Measurements from ENCODE around the gene TGFBR3.

TGFBR3 gene

DNA sequence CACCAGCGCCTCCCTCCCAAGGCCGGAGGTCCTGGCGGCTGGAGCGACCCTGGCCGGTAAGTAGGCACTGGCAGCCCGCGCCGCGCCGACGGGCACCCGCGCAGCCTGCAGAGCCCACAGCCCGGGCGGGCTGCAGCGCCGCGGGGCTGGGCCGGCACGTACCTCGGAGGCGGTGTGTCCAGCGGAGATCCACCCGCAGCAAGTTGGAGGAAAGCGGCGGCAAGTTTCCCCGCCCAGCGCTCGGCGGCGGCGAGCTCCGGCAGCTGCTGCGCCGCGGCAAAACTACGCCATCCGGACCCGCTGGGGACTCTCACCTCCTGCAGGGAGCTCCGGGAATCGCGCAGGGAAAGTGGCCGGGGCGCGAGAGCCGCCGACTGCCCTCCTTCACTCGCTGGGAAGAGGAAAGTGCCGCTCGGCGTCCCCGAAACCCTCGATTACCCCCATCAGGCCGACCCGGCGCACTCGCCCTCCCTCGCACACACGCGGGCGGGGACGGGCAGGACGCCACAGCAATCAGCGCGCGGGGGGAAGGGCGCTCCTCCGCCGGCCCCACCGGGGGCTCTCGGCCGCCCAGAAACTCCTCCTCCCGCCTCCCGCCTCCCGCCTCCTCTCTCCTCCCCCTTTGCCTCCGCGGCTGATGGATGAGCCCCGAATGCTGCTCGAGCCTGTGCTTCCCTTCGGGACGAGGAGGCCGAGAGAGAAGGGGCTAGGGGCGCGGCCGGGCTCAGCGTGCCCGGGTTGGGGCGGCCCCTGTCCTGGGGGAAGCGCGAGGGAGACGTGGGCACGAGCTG lies at the start of gene TGFBR3:
Gene TGFBR3, minus strand, starts transcription at position 436 of the 791 bp plus-strand sequence. CDS start 24,620 bp downstream, outside the sequence.
- in situ Hi-C loops (cut with MboI; ENCODE audit: low sequenced_read_pairs) = no loop called here

DNA sequence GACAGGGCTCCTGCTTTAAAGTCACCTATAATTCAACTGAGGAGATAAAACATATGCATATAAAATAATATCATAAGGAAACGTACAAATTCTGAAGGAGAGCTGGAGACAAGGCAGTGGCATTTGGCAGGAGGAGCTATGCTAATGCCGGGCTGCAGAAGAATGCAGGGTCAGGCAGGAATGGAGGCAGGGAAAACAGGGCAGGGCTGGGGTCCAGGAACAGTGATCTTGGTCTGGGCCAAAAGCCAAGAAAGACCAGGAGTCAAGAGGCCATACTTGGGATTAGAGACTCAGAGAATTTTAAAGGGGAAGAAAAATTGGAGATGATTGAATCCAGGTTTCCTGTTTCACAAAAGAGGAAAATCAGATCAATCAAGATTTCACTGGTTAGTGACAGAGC lies 43.3 kb upstream of the TGFBR3 start:
- in situ Hi-C loops (cut with MboI; ENCODE audit: low sequenced_read_pairs) = loop anchor here (25.0 kb wide), 1 partner anchor 642 kb away; no protein-coding TSS in a partner anchor

DNA sequence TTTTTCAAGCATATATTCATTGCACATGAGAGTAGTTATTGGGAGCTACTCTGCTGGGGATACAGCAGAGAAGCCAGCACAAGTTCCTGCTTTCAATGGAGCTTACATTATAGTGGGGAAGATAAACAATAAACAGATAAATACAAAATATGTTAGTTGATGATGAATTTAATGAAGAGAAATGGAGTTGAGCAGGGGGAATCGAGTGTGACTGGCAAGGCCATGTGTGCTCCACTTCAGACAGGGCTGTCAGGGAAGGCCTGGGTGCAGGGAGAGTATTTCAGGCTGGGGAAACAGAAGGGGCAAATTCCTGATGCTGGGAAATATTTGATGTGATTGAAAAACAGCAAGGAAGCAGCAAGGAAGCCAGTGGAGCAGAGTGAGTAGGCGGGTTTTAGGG lies 42.1 kb upstream of the TGFBR3 start:
- in situ Hi-C loops (cut with MboI; ENCODE audit: low sequenced_read_pairs) = loop anchor here (25.0 kb wide), 1 partner anchor 641 kb away; no protein-coding TSS in a partner anchor

DNA sequence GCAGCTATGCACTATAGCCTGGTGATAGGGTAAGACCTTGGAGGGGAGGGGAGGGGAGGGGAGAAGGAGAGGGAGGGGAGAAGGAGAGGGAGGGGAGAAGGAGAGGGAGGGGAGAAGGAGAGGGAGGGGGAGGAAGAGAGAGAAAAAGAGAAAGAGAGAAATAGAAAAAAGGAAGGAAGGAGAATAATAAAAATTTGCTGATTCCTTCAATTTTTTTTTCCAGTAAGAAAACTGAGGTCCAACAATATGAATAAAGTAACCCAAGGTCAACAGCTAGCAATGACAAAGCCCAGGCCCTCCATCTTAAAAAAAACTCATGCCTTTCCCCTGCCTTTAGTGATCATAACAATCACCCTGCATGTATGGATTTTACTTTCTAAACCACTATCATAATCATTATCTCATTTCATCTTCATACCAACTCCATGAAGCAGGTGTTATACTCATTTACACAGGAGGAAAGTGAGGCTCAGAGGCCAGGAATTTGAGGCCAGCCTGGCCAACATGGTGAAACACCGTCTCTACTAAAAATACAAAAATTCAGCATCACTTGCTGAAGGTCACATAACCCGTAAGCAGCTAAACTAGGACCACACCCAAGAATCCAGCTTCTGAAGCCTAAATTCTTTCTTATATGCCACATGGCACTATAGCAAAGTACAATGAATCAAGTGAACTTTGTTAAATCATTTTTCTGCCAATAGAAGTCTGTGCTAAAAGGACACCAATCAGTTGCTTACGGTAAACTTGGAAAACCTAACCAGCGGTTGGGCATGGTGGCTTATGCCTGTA lies 39.9 kb upstream of the TGFBR3 start:
- in situ Hi-C loops (cut with MboI; ENCODE audit: low sequenced_read_pairs) = loop anchor here (25.0 kb wide), 1 partner anchor 639 kb away; no protein-coding TSS in a partner anchor

DNA sequence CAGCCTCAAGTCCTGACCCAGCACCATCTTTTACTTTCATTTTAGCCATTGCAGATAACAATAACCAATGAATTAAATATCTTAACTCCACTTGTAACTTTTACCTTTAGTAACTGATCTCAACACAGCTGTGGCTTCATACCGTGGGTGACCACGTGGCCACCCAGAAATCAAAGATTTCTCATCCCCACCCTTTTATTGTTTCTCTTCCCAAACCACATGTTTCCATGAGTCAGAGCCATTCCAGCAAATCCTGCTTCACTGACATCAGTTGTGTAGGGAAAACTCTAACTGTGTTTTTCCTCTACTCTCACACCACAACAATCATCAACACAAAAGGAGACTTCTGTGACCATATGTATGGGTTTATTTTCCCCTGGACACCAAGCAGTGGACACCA lies 38.2 kb upstream of the TGFBR3 start:
- in situ Hi-C loops (cut with MboI; ENCODE audit: low sequenced_read_pairs) = no loop called here

DNA sequence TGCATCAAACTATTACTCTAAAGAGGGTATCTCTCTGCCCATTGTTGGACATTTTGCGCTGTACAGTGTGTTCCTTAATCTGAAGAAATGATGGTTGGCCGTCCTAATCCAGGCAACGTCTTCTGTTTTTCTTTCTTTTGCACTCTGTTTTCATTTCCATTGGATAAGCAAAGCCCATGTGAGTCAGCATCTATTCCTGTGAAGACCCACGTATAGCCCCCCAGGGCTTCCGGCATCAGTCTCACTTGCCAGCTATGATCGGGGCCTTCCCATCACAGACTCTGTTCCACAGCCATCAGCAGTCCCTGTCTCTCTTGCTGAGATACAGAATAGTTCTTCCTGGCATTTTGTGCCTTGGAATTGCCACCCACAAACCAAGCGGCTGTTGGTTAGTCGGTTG lies 34.0 kb upstream of the TGFBR3 start:
- in situ Hi-C loops (cut with MboI; ENCODE audit: low sequenced_read_pairs) = no loop called here

DNA sequence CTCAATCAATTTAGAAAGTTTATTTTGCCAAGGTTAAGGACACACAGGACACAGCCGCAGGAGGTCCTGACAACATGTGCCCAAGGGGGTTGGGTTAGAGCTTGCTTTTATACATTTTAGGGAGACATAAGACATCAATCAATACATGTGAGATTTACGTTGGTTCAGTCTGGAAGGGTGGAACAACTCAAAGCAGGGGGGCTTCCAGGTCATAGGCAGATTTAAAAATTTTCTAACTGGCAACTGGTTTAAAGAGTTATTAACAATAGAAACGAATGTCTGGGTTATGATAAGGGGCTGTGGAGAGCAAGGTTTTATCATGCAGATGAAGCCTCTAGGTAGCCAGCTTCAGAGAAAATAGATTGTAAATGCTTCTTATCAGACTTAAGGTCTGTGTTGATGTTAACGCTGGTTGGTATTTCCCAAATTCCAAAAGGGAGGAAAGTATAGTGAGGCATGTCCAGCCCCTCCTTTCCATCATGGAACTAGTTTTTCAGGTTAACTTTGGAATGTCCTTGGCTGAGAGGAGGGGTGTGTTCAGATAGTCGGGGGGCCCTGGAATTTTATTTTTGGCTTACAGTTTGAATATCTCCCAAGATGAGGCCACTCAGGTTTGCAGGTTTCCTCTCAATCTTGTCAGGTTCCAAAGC lies 31.0 kb upstream of the TGFBR3 start:
- in situ Hi-C loops (cut with MboI; ENCODE audit: low sequenced_read_pairs) = no loop called here

DNA sequence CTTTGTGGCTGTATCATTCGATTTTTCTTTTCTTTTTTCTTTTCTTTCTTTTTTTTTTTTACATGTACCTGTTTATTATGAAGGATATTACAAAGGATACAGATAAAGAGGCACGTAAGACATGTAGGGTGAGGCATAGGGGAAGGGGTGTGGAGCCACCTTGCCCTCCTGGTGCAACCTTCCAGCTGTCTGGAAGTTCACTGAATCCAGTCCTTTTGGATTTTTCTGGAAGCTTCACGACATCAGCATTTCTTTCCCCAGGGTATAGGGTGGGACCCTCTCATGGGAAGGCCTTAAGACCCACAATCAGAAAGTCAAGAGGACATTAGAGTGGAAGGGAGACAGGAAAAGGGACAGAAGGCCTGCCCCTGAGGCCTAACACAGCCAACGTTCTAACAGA lies 30.1 kb upstream of the TGFBR3 start:
- in situ Hi-C loops (cut with MboI; ENCODE audit: low sequenced_read_pairs) = no loop called here

DNA sequence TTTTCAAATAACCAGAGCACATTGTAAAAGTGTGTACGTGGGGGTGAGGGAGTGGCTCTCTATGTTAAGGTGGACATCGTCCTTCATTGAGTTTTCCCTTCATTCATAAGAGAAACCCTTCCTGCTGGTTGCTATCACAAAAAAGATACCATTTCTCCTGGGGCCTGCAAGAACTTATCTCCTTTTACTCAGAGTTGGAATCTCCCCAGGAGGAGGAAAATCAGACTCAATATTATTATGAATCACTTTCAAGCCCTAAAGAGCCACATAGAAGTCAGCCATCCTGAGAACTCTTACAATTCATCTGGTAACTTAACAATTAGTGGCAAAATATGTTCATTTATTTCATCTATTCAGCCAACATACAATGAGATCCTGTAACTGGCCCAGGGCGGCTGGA lies 27.1 kb upstream of the TGFBR3 start:
- in situ Hi-C loops (cut with MboI; ENCODE audit: low sequenced_read_pairs) = no loop called here

DNA sequence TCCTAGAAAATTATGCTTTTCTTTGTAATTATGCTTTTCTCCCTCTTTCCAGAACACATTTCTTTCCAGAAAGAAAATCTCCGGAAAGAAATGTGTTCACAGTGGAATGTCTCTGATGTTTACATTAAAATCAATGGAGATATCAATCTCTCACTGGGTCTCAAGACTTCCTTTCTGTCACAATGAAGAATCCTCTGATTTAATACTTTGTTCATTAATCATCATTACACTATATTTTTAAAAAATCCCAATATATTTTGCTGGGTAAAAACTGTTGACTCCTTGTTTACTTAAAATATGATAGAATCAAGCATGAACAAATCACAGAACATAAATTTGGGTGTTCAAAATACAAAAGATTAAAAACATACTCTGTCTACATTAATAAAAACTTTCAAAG lies 26.3 kb upstream of the TGFBR3 start:
- in situ Hi-C loops (cut with MboI; ENCODE audit: low sequenced_read_pairs) = no loop called here

DNA sequence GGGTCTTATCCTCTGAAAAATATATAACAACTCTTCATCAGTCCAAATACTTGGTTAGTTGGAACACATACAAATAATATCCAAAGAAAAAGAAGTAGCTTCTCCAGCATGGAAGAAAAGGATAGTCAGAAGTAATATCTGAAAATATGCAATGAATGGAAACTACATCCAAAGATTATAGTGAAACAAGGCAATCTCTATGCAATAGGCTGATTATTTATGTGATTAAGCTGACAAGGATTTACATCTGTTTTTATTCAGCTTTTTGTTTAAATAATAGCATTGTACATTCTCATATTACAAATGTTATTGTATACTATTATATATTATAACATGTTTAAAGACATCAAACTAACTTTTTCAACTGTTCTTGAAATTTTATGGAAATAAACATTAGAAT lies 15.3 kb upstream of the TGFBR3 start:
- in situ Hi-C loops (cut with MboI; ENCODE audit: low sequenced_read_pairs) = no loop called here

DNA sequence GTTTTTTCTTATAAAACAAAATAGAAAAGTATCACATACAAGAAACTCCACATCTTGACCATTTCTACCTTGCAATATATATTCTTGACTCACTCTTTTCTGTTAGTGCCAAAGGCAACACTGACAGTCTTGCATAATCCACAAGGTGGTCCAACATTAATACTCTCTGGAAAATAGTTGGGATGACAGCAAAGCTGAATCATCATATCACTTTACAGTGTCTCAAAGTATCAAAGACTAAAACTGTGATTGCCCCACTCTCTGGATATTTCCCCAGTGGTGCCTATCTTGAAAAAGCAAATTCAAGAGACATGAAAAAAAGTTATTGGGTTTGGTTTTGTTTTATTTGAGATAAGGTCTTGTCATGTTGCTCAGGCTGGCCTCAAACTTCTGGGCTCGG lies 14.6 kb upstream of the TGFBR3 start:
- in situ Hi-C loops (cut with MboI; ENCODE audit: low sequenced_read_pairs) = no loop called here

DNA sequence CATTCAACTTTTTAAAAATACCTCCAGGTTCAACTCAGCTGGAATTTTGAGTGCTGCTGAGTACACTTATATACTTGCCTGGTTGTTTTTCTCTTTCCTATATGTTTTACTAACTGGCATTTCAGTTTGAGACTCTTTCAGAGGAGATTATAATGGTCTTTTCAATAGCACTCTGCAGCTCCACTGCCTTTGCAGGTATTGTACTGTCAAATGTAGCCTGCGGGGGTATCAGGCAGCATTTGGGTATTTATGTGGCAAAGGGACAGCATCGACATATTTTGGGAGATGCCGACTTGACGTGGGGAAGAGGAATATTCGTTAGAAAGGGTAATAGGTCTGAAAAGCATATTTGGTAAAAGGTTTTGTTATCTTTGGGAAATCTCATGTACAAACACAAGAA lies 11.1 kb upstream of the TGFBR3 start:
- in situ Hi-C loops (cut with MboI; ENCODE audit: low sequenced_read_pairs) = no loop called here

DNA sequence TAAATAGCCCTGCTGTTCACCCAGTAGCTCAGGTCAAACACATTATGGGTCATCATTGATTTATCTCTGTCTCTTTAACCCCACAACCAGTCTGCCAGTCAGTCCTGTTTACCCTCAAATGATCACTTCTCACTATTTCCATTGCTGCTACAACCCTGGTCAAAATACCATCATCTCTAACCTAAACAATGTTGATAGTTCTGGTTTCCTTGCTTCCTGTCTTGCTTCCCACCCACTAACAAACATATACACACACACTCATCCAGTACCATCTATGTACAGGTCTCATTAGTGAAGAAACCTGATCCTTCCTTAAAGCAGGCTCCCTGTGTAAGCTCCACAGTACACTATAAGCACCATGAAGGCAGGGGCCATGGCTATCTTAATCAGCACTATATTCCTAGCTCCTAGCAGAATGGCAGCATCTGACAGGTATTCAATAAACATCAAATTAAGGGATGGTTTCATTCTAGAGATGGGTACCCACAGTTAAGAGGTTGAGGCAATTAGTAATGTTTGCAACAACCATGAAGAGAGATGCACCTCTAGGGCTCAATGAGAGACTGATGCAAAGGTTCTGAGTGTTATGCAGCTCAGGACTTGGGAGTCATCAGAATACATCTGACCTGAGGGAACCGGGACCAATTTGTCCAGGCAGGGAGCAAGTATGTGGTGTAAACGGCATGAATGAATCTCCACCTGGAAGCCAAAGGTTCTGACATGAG lies 10.0 kb upstream of the TGFBR3 start:
- in situ Hi-C loops (cut with MboI; ENCODE audit: low sequenced_read_pairs) = no loop called here

DNA sequence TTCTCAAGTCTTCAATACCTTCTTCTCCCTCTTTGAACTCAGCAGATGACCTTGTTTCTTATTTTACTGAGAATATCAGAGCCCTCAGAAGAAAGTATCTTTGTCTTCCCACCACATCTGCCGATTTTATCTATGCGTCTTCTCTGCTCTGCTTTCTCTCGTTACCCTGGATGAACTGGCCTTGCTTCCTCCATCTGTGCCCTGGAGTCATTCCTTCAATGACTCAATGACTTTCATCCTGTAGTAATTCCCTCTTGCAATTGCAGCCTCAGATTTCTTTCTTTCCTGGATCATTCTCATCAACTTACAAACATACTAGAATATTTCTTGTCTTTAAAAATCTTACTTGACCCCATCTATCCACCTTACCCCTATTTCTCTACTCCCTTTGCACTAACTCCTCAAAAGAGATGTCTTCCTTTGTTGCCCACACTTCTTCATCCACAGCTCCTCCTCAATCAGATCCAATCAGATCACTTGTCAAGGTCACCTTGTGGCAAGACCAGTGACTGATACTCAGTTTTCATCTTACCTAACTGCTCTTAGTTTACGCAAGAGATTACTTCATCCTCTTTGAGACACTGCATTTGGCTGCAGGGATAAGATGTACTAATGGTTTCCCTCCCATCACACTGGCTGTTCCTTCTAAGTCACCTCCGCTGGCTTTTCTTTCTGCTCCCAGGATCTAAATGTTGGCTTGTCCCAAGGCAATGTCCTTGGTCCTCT lies 8.2 kb upstream of the TGFBR3 start:
- in situ Hi-C loops (cut with MboI; ENCODE audit: low sequenced_read_pairs) = no loop called here

DNA sequence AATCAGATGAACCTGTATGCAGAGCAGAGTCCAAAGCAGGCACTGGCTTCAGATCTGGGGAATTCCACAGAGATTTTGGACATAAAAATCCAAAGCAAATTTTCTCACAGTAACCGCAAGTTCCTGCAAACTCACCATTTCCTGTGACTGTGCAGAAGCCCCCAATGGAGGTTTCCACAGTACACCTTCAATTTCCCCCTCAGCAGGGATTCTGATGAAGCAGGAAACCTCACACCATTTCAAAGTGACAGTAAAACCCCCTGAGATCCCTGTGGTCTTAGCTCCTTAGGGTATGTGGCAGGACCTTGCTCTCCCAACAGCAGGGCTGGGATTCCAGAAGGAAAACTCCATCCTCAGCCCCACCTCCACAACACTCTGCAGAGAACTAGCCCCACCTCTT lies 6.0 kb upstream of the TGFBR3 start:
- in situ Hi-C loops (cut with MboI; ENCODE audit: low sequenced_read_pairs) = no loop called here

DNA sequence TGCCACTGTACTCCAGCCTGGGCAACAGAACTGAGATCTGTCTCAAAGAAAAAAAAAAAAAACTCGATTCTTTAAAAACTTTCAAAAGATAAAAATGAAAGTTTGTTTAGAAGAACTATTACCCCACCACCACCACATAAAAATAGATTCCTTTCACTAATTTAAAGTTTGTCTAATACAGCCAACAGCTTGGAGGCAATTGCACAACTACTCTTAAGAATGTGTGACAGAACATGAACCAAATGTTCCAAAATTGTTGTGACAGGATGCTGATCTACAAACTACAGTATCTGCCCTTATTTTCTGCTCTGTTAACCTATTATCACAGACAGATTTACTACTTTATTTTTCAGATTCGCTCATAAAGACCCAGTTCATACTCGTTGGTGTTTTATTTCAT lies 5.5 kb upstream of the TGFBR3 start:
- in situ Hi-C loops (cut with MboI; ENCODE audit: low sequenced_read_pairs) = no loop called here

DNA sequence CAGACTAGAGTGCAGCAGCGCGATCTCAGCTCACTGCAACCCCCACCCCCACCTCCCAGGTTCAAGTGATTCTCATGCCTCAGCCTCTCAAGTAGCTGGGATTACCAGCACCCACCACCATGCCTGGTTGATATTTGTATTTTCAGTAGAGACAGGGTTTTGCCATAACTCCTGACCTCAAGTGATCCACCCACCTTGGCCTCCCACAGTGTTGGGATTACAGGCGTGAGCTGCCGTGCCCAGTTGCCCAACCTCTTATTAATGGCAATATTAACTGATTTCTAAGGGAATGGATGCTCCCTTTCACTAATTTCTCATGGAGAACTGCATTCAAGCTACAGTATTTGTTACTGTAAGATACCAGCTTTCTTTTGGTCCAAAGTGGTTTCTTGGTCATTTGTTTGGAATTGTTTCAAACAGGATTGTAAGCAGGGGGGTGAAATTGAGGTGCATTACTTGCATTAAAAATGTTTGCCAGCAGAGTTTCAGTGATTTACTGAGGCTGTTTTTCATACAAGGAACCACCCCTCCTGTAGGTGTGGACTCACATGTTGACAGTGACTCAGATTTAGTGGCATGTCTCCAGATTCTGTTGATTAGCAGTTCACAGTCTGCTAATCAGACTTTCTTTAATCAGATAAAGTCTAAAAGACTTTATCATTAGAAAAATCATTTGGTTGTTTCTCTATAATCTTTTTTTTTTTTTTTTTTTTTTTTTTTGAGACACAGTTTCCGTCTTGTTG lies 3.9 kb upstream of the TGFBR3 start:
- in situ Hi-C loops (cut with MboI; ENCODE audit: low sequenced_read_pairs) = no loop called here

DNA sequence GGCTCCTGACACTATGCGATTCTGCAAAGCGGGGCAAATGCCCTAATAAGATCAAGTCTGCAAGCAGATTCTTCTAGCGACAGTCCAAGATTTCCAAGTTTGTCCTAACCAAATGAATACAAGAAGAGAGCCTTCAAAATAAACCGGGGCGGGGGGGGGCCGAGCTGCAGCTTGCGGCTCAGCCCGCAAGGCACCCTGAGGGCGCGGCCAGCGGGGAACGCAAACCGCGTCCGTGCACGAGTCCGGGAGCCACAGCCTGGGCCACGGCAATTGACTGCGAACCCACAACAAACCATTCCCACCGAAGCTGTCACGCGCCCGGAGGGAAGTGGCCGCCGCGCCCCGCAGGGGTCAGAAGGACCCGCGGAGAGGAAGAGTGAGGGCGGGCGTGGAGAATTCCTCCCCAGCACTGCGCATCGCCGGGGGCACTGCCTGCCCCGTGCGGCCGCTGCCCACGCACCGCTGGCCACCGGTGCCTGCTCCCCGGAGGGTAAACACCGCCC lies 687 bp downstream of the TGFBR3 start:
- in situ Hi-C loops (cut with MboI; ENCODE audit: low sequenced_read_pairs) = no loop called here
